HG03354 (cell line): Measurements from ENCODE around the gene VAMP4.
"Not testable (repeated sequence)": the region's sequence is repeated elsewhere in the genome, so short reads cannot be mapped to it uniquely, and the experiment has no call there.

Experiments
- ATAC-seq: cut with Tn5 transposase; IDR thresholded peaks from one replicate; pipeline ENCODE4 v1.9.1; 2021; ENCODE audit warnings: mild to moderate bottlenecking; ENCODE audit not compliant: unreplicated experiment, poor library complexity, severe bottlenecking

VAMP4 gene

DNA sequence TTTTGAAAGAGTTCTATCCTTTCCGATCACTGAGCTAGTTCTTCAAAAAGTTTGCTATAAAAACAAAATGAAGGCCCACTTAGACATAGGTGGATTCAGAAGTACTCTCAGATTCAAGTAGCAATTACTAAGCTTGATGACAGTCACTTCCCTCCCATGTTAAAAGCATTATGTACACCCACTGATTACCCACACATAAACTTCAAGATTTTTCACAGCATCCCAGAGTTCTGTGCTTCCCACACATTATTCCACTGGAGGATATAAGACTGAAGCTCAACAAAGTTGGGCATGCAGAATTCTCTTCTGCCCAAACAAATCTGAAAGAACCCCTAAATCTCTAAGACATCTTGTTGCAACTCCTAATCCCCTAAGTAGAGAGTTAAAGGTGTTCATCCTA is 29.5 kb downstream of the VAMP4 start:
- no peak for ATAC-seq

- ATAC-seq = no peak
Observed at GRCh38 chr1:171711643-171712042, 30.2 kb downstream of the VAMP4 start.

DNA sequence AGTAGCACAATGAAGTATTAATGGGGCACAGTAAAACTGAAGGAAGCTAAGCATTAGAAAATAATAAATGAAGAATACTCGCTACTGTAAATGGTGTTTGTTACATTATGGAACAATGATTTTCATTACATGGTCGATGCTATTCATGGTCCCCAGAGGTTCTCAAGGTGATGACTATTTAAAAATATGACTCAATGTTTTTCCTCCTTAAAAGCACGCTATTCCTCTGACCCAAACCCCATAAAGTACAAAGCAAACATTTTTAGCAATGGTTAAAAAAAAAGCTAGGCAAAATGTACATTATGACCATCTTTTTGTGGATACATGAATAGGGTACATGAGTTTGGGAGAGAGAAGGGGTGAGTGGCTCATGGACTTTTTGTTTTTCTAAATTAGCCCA is 34.3 kb downstream of the VAMP4 start:
- ATAC-seq = no peak

GRCh38 chr1:171702598-171702997 is 39.3 kb downstream of the VAMP4 start:
- no peak for ATAC-seq

DNA sequence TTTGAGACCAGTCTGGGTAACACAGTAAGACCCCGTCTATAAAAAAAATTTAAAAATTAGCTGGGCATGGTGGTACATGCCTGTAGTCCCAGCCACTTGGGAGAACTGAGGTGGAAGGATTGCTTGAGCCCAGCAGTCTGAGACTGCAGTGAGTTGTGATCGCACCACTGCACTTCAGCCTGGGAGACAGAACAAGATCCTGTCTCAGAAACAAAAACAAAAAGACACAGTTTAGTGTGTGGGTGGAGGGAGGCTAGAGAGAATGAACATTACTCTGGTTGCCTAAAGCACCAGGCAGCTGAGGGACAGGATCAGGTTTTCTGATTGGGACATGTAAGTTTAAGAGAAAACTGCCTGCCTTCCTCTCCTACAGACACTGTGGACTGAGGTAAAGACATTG is 42.3 kb downstream of the VAMP4 start:
- no peak for ATAC-seq

- ATAC-seq = not testable (repeated sequence)
Observed at GRCh38 chr1:171695772-171696171, 46.1 kb downstream of the VAMP4 start.

- not testable (repeated sequence) for ATAC-seq
Observed at GRCh38 chr1:171693541-171693940, 48.3 kb downstream of the VAMP4 start.

- no peak for ATAC-seq
Observed at GRCh38 chr1:171683870-171684269, 58.0 kb downstream of the VAMP4 start.

- no peak for ATAC-seq
Observed at GRCh38 chr1:171680339-171680738, 61.5 kb downstream of the VAMP4 start.

- ATAC-seq = no peak
Observed at GRCh38 chr1:171676823-171677222, 65.0 kb downstream of the VAMP4 start.

DNA sequence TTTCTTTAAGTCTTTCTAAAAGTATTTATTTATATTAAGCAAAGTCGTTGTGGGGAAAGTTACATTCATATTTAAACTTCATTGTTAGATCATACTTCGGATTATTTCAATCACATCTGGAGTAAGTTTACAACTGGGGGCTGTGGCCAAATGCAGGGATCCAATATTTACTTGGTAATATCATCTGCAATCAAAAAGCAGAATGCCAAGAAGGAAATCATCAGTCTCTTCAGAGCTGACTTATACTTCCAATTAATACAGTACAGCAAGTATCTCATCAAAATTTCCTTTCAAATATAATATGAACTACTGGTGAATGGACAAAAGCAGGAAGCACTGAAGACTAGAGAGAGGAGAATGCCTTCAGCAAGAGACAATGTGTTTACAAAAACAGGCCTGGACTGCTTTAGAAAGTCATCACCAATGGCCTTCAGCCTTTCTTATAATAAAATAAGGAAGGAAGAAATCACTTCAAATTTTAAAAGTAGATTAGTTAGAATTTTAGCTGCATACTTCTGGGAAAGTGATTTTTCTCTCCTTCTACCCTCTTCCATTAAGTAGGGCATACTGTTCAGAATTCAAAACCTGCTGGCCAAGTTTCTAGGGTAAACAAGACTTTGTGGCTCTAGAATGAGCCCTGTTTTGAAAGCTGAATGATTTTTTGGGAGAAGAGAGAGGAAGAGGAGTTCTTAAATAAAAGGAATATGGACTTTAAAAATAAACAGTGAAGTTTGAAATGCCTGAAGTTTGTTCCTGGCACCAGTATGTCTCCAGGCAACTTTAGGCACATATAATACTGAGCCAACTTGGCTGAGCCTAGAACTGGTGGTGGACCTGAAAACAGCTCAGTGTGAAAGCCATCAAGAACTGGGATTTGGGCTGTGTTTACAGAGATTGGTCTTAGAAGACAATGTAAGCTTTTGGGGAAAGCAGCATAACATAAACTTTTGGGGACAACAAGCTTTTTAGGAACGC is 67.1 kb downstream of the VAMP4 start:
- no peak for ATAC-seq

- ATAC-seq = no peak
Observed at GRCh38 chr1:171670739-171671138, 71.1 kb downstream of the VAMP4 start.

DNA sequence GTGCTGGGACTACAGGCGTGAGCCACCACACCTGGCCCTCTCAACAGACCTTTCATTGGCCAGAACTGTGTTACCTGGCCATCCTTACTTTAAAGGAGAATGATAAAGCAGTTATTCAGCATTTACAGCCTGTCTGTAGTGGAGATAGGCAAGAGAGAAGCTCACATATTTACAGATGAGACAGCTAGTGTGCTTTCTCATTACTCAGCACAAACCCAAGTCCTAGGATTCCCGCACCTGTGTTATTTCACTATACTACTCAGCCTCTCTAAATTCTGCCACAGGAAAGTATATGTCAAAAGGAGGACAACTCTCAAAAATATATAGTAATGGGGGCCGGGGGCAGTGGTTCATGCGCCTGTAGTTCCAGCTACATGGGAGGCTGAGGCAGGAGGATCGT is 73.5 kb downstream of the VAMP4 start:
- no peak for ATAC-seq

DNA sequence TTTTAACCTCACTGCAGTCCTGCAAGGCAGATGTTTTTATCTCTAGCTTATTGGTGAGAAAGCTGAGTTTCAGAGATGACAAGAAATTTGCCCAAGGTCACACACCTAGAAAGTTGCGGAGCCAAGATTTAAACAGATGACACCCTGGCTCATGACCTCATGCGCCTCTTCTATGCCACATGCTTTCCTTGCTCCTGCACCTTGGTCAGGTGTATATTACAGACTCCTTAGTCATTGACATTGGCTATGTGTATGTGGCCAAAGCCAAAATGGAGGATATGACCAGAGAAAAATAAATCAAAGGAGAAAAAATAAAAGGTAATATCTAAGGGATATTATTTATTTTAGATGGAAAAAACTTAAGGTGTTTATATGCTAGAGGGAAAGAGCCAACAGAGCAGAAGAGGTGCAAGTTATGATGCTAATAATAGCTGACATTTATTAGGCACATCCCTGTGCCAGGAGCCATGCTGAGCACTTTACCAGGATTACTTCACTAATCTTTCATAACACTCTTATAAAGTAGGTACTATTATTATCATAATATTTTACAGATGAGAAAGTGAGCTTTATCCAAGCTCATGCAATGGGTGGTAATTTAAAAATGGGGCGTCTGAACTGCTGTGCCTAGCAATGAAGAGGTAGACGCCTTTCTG is 75.6 kb downstream of the VAMP4 start:
- no peak for ATAC-seq

DNA sequence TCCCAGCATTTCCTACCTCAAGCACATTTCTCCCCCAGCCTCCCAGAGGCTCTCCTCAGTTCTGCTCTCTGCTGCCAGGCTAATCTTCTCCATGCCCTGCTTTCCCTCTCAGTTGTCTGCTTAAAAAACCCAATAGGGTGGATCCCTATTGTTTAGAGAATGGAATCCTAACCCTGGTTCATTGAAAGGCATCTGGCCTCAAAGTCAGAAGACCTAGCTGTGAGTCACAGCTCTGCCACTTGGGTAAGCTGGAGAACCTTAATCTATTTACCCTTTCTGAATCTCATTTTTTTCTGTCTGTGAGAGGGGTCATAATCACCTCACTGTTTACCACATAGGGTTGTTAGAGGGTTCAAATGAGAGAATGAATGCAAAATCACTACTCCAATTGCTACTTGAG is 76.9 kb downstream of the VAMP4 start:
- no peak for ATAC-seq

- ATAC-seq = no peak
Observed at GRCh38 chr1:171663854-171664575, 77.8 kb downstream of the VAMP4 start.

- ATAC-seq = no peak
Observed at GRCh38 chr1:171663036-171663853, 78.6 kb downstream of the VAMP4 start.

DNA sequence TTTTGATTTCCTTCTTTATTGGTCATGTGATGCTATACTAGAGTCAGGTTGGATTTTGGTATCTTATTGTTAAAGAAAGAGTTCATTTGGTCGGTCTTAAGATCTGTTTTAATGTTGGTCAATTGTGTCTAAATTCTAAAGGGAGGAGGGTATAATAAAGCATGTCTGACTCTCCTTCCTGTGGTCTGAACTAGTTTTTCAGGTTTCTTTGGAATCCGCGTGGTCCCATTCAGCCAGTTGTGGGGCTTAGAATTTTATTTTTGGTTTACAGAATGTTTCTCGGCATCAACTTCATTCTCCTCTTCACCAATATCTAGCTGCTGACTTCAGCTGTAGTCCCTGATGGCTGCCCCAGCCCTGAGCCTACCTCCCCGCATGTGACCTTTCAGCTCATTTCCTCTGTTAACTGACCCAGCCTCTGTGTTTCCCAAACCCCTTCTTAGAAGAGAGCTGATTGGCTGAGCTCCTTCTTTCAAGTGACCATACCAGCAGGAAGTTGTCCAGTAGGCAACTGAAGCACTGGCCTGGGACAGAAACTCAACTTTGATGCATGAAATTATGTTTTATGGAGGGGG is 80.7 kb downstream of the VAMP4 start:
- ATAC-seq = no peak

DNA sequence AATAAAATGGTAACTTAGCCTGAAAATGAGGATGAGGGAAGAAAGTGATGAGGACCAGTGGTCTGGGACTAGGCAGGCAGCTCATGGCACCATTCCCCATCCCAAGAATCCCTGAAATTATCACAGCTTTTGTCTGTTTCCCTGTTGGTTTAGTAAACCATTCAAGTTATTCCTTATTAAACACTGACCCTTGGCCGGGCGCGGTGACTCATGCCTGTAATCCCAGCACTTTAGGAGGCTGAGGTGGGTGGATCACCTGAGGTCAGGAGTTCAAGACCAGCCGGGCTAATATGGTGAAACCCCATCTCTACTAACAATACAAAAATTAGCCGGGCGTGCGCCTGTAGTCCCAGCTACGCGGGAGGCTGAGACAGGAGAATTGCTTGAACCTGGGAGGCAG is 85.7 kb downstream of the VAMP4 start:
- ATAC-seq = not testable (repeated sequence)
